IPS-11a (cell line): ENCODE data around the gene DPYSL5.
"Not testable (repeated sequence)": the region's sequence is repeated elsewhere in the genome, so short reads cannot be mapped to it uniquely, and the experiment has no call there.

Experiments
- H3K4me3 ChIP-seq: one replicate; pipeline ENCODE4 v1.5.1; 2013; ENCODE audit warnings: low read depth, low read length, control low read depth

The DPYSL5 gene

DNA sequence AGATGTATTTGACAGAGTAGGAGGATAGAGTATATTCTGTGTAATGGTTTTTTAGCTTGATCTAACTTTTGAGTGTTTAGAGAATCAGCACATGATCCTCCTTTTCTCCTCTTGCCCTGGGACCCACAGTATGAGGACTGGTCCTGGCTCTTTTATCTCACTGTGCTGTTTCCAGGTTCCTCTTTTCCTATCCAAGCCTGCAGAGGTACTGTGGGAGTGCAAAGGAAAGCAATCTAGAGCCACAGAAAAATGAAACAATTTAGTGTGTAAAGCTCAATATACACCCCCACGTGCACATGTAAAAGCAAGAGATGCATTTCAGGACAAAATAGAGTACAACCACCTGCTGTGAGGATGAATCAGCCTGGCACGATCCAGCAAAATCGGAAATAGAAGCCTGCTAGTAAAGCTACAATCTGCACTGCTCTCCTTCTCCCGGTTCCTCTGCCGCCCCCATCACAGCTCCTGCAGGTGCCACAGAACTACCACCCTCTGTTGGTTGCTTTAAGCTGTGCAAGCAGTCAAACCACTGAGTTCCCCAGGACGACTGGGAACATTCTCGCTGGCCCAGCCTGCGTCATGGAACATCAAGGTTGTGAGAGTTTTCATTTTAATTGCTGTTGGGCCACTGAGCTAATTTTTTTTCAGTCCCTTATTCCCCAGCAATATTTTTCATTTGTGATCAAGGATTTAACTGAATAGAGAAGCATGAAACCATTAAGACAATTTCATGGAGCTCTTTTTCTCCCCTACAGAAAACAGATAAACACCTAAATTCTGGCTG lies 74.7 kb downstream of the DPYSL5 start:
- no peak overlapping the region for H3K4me3 ChIP-seq

DNA sequence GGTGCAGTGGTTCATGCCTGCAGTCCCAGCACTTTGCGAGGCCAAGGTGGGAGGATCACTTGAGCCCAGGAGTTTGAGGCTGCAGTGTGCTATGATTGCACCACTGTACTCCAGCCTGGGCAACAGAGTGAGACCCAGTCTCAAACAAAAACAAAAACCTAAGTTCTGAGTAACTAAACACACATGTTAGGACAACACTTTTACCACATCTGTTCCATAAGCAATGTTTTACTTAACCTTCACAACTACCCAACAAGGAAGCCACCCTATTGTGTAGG lies 75.2 kb downstream of the DPYSL5 start:
- H3K4me3 ChIP-seq = not testable (repeated sequence)

DNA sequence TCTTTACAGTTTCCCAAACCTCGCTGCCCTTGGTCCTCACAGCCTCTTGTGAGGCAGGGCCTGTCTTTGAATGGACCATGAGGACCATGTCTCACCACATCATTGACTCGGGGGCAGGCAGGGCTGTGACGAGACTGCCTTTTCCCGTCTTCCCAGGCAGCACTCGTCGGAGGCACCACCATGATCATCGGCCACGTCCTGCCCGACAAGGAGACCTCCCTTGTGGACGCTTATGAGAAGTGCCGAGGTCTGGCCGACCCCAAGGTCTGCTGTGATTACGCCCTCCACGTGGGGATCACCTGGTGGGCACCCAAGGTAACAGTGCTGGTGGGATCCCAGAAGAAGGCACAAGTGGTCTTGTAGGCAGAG lies 76.8 kb downstream of the DPYSL5 start:
- H3K4me3 ChIP-seq = no peak overlapping the region

DNA sequence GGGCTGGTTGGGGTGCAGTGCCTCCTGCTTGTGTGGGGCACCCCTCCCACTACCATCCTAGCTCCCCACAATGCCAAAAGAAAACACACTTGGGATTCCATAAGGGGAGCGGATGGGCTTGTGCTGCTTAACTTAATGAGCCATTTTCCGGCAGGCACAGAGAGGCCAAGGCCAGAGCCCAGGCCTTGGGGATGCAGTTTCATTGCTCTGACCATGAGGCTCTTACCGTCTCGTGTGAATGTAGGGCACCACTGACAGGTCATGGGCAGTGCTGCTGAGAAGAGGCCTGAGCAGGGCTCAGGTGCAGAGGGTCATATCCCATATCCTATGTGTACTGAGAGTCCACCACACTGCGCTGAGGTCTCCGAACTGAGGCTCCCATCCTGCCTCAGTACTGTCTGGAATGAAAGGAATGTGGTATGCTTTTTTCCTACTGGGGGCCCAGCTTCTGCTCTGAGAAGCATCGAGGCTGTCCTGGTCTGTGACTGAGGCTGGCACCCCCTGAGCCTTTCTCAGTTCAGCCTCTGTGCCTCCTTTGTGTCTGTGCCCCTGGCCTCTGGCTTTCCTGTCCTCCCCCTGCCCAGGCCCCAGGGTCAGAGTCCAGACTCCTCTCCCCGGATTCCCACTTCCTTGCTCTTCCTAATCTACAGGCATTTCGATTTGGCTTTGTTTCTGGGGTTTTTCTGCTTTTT lies 77.3 kb downstream of the DPYSL5 start:
- no peak overlapping the region for H3K4me3 ChIP-seq

DNA sequence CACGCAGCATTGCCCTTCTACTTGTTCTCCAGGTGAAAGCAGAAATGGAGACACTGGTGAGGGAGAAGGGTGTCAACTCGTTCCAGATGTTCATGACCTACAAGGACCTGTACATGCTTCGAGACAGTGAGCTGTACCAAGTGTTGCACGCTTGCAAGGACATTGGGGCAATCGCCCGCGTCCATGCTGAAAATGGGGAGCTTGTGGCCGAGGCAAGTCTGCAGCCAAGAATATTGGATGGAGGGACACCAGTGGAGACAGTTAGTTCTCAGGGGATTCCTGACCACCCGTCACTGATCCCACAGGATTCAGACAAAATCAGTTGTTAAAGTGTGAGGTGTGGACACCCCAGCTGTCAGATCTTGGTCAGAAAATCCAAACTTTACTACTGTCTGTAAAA lies 79.3 kb downstream of the DPYSL5 start:
- H3K4me3 ChIP-seq = no peak overlapping the region

DNA sequence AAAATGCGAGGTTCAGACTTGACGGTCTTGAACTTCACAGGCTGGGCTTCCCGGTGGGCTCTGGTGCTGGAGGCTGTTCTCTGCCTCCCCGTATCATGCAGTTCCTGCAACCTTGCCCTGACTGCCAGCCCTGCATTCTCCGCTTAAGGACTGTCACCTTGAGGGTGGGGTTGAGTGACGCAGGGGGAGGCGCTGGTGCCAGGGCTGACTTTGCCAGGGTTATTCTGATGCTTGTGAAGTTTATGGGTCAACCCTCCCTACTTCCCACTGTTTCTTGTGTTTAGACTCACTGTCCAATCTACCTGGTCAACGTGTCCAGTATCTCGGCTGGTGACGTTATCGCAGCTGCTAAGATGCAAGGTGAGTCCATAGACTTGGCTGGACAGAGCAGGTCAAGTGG lies 85.0 kb downstream of the DPYSL5 start:
- no peak overlapping the region for H3K4me3 ChIP-seq

DNA sequence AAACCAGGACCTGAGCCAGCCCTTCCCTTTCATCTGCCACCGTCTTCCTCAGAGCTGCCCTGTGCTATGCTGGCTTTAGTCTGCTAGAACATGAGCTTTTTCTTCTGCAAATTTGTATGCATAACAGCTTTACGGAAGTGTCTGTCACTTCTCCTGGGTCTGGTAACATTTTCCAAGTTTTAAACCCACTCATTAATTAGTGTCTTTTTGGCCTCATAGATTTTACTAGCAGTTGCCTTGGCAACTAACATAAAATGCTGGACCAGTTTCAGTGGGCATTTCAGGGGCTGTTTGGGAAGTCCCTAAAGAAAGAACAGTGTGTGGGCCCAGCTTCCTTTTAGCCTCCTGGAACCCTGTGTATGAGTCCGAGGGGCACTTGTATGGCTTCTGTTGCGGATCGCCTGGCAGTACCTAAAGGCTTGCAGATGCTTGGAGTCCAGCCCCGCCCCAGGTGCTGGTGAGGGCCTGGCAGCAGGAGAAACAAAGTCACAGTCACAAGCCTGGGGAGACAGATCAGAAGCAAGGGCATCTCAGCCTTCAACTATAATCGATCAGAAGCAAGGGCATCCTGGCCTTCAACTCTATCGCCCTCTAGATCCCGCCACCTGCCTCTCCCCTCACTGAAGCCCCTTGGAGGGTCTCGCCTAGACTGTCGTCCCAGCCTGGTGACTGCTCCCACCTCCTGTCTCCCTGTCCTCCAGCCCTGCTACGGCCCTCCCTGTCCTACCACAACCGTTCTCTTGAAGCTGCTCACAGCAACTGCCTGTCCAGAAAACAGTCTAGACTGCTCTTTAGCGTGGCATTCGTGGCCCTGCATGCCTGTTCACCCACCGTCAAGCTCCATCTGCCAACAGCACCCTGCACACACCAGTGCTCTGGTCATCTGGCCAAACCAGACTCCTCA lies 85.8 kb downstream of the DPYSL5 start:
- no peak overlapping the region for H3K4me3 ChIP-seq

DNA sequence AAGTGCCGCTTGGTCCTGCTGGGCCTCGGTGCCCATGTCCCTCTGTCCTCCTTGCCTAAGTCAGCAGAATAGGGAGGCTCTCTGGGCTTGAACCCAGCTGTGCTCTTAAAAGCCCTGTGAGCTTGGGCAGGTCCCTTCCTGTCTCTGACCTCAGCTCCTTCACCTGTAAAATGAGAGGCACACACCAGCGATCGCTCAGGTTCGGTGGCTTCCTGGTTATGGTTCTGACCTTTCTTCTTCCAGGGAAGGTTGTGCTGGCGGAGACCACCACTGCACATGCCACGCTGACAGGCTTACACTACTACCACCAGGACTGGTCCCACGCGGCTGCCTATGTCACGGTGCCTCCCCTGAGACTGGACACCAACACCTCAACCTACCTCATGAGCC lies 86.4 kb downstream of the DPYSL5 start:
- H3K4me3 ChIP-seq = no peak overlapping the region

DNA sequence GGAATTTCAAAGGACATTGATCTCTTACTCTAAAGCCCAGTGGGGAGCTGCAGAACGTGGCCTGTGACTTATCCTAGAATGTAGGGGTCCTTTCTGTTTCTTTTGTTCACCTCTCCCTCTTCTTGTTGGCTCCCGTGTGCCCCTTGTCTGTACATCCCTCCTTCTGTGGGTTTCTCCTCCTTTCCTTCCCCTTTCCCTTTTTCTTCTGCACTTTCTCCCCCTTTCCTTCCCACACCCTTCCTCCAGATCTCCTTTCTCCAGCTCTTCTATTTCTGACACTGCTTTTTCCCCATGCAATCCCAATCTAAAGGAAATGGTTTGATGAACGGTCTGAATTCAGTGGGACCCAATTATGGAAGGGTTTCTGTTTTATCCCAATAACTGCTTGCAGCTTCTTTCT lies 87.1 kb downstream of the DPYSL5 start:
- H3K4me3 ChIP-seq = no peak overlapping the region

DNA sequence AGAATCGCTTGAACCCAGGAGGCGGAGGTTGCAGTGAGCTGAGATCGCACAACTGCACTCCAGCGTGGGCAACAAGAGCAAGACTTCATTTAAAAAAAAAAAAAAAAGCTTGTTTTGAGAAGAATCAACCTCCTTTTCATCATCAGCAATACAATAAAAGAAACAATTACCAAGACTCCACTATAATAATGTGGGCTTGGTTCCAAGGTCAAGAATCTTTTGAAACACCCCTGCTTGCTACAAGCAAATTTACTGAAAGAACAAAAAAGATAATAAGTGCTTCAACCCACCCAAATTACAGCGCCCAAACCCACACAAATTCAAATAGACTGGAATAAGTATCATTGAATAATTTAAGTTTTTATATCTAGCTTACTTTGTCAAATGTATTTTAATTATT lies 88.9 kb downstream of the DPYSL5 start:
- H3K4me3 ChIP-seq = no peak overlapping the region

DNA sequence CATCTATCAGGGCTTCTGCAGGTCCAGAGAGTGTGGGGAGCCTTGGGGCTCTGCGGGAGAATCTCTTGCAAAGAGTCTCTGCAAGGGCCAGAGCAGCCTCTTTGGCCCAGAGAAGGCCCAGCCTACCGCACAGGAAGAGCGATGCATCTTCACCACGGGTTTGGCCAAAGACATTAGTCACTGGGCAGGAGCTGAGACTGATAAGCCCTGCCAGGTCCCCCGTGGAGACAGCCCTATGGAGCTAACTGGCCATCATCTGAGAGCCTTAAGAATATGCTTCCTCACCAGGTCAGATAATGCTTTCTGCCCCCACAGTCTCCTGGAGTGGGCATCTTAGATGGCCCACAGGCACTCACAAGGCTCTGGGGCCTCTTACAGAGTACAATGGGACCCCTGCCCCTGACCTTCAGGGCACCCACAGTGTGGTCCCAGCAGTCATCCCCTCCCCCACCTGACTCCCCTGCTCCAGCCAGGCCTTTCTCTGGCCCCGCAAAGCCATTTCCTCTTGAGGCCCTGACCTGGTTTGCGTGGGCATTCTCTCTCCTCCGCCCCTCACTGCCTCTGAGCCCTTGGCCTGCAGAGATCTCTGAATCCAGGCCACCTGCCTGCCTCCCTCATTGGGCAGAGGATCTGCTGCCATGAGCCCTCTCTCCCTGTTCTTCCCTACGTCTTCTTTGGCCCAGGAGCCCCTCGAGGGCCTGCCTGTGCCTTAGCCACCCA lies 90.6 kb downstream of the DPYSL5 start:
- H3K4me3 ChIP-seq = no peak overlapping the region

DNA sequence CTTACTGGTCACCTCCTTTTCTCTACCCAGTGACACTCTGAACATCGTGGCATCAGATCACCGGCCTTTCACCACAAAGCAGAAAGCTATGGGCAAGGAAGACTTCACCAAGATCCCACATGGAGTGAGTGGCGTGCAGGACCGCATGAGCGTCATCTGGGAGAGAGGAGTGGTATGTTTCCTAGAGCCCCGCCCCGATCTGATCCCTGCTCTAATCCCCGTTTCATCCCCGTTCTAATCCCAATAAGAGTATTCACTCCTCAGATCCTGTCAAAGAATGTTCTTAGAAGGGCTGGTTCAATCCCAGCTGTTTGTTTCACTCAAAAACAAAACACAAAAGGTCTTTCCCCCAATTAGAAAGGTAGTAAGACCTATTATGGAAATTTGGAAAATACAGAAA lies 92.1 kb downstream of the DPYSL5 start:
- H3K4me3 ChIP-seq = no peak overlapping the region

DNA sequence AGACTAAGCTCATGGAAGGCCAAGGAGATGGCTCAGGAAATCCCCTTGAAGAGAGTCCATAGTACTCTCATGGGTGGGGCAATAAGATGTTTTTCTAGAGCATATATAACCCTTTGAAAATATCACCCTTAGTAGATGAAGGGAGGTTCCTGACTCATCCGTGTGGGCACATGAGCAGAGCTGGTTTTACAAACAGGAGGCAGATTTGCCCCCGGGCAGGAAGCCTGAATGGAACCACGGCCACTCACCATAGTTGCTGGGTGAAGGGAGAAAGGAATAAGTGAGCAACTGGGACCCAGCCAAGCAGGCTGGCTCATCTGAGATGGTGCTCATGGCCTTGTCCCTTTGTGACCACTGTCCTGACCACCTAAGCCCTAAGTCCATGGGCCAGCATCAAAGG lies 93.6 kb downstream of the DPYSL5 start:
- H3K4me3 ChIP-seq = no peak overlapping the region

DNA sequence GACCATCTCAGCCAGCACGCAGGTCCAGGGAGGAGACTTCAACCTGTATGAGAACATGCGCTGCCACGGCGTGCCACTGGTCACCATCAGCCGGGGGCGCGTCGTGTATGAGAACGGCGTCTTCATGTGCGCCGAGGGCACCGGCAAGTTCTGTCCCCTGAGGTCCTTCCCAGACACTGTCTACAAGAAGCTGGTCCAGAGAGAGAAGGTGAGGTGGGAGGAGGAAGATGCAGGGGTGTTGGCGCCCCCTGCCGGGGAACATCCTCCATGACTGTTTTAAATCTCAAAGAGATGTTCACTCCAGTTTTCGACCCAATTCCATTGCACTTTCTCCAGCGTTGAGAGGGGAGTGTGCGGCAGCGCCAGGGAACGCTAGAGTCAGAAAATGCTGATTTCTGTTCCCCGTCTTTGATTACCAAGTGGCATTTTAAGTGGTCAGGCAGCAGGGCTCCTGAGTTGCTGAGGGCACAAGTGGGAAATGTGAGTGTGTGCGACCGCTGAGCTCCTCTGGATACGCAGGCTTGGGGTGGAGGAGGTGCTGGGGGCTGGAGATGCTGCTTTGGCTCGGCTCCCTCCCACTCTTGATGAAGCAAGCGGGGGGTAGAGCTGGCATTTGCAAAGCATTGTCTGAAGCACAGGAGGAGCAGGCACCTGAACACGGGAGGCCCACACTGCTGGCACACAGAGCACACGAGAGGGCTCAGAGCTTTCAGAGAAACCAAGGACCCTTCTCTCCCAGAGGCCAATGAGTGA lies 94.8 kb downstream of the DPYSL5 start:
- H3K4me3 ChIP-seq = peak overlapping the region; percentile 47

DNA sequence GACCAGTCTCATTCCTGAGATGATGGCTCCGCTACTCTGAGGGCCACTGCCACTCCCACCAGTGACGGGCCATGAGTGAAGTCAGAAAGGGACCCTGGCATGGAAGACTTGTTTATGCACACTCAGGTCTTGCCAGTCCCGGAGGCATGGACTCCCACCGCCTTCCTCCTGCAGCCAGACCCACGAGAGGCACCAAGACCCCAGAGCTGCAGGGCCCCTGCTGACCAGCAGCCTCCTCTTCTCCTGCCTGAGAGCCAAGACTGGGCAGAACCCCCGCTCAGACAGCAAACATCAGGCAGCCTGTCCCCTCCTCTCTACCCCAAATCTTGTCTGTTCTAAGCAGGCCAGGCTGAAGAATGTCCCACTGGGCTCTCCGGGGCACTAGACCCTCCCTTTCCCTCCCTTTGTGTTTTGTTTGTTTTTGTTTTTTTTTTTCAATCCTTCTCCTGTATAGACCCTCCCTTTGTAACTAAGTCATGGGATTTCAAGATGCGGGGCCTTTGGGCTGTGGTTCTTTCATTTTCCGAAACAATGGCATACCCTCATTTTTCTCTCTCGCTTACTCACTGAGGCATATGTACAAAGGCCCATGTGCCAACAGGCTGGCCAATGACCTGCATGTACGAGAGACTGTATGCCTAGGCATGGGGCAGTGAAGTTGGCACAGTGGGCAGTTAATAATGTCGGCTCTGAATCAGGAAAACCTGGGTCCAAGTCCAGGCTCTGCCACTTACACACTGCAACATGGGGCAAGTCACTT lies 98.2 kb downstream of the DPYSL5 start:
- no peak overlapping the region for H3K4me3 ChIP-seq

DNA sequence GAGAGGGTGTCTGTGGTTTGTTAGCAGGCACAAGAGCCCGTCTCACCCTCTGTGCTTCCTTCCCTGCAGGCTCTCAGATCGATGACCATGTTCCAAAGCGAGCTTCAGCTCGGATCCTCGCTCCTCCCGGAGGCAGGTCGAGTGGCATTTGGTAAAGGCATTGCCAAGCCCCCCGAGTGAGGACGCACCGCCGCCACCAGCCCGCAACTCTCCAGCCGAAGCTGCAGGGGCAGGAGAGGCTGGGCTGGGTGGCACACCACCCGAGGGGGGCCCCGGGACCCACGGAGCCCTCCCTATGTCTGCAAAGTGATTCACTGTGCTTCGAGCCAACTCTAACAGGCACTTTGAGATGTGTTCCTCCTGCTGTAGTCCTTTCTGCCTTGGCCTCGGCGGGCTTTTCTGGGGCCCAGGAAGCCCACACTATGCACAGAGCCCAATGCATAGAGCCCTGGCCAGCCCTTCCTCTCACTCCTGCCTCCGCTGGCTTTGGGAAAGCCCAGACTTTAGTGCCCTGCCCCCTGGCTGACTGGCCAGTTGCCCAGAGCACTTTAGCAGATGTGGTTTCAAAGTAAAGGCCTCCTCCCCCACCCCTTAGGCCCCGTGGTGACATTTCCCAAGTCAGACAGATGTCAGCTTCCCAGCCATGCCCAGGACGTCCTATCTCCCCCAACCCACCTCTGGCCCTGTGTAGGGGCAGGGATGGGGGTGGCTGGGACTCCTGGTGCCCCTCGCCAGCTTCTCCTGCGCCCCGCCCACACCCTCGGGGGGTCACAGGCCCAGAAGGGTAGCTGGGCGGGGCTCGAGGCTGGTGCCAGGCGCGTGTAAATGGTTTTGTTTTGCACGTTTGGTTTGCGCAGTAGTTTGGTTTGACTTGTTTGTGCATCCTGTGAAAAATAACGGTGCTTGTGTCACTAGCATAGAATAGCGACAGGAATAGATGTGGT lies 99.2 kb downstream of the DPYSL5 start:
- H3K4me3 ChIP-seq = no peak overlapping the region

DNA sequence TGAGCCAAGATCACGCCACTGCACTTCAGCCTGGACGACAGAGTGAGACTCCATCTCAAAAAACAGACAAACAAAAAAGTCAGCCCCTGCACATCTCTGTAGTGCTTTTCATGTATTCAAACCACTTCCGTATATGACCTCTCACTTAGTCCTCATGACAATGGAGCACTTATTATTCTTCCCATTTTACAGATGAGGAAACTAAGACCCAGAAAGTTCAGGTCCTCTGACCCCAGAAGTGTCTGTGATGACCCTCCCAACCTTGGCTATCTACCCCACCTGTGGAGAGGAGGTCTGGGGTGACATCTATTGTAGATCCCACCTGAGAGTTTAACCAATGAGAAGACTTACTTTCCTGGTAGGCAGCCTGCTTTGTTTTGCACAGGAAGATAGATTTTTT lies 100.9 kb downstream of the DPYSL5 start:
- H3K4me3 ChIP-seq = no peak overlapping the region

DNA sequence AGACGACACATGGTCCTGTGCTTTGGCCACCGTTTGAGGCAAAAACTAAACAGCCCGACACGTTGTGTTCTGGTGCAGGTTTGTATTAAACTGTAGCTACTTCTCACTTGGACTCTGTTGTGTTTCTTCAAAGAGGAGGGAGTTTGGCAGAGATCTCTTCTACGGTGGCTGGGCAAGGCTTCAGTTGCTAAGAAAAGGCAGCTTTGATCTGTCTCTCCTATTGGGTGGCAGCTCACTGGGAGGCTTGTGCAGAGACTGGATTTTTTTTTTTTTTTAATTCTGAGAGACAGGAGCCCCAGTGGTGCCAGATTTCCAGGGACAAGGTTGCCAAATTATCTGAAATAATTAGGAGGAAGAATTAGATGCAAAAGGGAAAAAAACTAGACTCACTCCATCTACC lies 102.3 kb downstream of the DPYSL5 start:
- no peak overlapping the region for H3K4me3 ChIP-seq

DNA sequence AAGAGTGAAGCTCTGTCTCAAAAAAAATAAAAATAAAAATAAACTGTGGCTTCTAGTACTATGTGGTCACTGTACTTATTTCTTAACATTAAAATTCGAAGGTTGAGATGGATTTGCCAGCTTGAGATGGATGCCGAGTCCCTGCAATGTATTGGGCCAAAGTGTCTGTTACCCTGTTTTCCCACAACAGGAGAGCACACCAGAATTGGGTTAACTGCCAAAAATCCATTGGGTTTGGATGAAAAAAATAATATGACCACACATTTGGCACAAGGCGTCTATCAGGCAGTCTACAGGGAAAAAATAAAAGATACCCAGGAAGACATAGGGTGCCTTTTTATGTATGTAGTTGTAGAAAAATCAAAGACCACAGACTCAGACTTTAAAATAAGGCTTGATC lies 103.3 kb downstream of the DPYSL5 start:
- H3K4me3 ChIP-seq = no peak overlapping the region
